ENCODE results near the gene ALAS1. TPM values are rescaled to one million over a fixed set of nuclear protein-coding genes. Genes with fewer than 3 reads are reported as not detected.

The ALAS1 gene
- total RNA-seq, 3 donors from 2014 or later, result 67.2 to 103 (median 94.6) TPM

DNA sequence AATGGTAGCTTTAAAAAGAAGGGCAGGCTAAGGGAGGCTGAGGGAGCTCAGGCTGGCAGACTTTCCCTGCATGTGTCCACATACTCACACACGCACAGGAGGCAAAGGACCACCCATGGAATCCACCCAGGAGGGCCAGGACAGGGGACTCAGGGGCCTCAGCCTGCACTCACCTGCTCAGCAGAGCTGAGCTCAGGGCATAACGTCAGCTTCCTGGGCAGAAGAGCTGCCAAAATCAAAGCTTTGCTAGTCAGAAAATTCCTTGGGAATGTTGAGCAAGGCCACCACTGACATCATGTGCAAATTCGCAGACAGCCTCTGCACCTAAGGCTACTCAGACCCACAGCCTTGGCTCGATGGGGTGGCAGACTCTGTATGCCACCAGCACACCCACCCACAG lies 16.4 kb upstream of the ALAS1 start:
- TF ChIP-seq, protein P1, sequence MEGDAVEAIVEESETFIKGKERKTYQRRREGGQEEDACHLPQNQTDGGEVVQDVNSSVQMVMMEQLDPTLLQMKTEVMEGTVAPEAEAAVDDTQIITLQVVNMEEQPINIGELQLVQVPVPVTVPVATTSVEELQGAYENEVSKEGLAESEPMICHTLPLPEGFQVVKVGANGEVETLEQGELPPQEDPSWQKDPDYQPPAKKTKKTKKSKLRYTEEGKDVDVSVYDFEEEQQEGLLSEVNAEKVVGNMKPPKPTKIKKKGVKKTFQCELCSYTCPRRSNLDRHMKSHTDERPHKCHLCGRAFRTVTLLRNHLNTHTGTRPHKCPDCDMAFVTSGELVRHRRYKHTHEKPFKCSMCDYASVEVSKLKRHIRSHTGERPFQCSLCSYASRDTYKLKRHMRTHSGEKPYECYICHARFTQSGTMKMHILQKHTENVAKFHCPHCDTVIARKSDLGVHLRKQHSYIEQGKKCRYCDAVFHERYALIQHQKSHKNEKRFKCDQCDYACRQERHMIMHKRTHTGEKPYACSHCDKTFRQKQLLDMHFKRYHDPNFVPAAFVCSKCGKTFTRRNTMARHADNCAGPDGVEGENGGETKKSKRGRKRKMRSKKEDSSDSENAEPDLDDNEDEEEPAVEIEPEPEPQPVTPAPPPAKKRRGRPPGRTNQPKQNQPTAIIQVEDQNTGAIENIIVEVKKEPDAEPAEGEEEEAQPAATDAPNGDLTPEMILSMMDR (IDR thresholded peaks at IDR 0.05), result no peak
- Histone ChIP-seq H3K4me3 (no peak overlapping the region), H3K36me3 (ENCODE audit: low read depth) (no peaks in the 10 kb centered on the region), H3K4me1 (ENCODE audit: low read depth) (no peaks in the 10 kb centered on the region), H3K9me3 (no peaks in the 10 kb centered on the region)
- DNase-seq (no peak), ATAC-seq (no peak)
- intact Hi-C loops (cut with DNase I, micrococcal nuclease), result no loop called here

DNA sequence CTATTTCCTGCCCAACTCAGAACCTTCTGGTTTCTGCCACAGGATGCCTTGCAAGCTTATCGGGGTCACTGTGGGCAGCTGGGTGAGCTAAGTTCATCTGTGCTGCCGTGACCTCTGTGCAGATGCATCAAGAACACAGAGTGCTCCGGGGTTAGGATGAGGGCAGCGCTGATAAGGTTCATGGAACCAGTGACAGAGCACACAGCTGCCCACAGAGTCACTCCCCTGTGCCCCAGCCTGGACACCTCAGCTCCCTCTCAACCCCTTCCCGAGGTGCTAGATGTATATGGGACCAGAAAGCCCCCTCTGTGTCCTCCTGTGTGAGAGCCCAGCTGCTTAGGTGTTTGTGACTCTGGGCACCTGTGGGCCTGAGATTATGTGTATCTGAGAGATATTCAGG lies 15.8 kb upstream of the ALAS1 start:
- H3K4me3 ChIP-seq, result no peak overlapping the region
- ATAC-seq (peak; percentile 54), DNase-seq (no peak)
- no peaks in the 10 kb centered on the region for H3K4me1 ChIP-seq (ENCODE audit: low read depth)
- intact Hi-C loops (cut with DNase I, micrococcal nuclease), result no loop called here
- H3K36me3 ChIP-seq (ENCODE audit: low read depth), result no peaks in the 10 kb centered on the region
- TF ChIP-seq, protein P1 (IDR thresholded peaks at IDR 0.05), result no peak
- no peaks in the 10 kb centered on the region for H3K9me3 ChIP-seq

DNA sequence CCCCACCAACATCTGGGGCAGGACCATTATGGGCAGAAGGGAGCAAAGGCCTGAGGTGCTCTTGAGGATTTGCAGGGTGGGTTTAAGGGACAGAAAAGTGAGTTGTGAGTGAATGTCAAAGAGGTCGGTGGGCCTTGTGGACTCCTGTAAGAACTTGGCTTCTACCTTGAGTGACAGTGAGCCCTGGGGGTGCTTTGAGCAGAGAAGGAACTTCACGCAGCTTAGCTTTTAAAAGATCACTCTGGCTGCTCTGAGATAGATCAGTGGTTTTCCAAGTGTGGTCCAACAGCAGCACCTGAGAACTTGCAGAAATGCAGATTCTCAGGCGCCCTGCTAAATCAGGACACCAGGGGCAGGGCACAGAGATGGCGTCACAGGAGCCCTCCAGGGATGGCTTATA lies 15.3 kb upstream of the ALAS1 start:
- Histone ChIP-seq H3K9me3 (no peaks in the 10 kb centered on the region), H3K36me3 (ENCODE audit: low read depth) (no peaks in the 10 kb centered on the region), H3K4me3 (no peak overlapping the region), H3K4me1 (ENCODE audit: low read depth) (no peaks in the 10 kb centered on the region)
- TF ChIP-seq, protein P1 (IDR thresholded peaks at IDR 0.05), result no peak
- ATAC-seq (no peak), DNase-seq (no peak)
- intact Hi-C loops (cut with DNase I, micrococcal nuclease), result no loop called here

DNA sequence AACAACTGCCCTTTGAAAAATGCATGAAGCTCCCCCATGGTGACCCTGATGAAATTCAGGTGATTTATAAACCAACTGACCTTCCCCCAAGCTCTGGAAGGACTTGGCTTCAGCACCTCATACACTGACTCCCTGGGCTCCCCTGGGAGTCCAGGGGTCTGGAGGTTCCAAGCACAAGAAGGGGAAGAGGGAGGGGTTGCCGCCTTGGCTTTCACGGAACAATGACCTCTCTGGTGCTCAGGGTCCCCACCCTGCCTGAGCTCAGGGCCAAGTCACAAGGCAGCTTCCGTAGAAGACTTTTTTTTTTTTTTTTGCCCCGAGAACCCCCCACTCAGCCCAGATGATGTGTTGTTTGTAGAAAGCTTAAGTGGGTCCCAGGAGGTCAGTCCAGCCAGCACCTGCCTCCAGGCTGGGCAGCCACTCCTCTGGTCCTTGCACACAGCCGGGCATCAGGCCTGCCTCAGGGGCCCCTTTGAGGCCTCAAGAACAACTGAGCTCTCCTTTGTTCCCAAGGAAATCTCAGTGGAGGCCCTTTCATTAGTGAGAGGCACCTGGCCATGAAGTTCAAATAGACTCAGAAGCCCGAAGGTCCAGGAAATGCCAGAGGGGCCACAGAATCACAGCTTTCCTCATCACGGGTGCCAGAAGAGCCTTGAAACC lies 14.0 kb upstream of the ALAS1 start:
- DNase-seq, result no peak
- TF ChIP-seq, protein P1 (IDR thresholded peaks at IDR 0.05), result no peak

DNA sequence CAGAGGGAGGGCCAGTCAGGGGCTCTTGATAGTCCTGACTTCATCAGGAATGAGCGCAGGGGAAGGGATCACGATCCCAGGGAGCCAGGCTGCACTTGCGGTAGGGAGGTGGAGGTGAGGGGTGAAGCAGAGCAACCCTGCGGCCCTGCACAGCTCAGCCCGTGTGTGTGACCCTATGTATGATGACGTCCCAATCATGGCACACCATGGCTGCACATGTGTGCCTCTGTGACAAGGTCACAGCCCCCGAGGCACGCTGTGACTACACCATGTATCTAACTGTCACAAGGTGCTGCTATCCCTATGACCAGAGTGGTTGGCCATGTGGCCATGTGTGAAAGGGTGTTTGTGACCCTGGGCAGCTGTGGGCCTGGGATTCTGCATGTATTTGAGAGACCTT lies 13.3 kb upstream of the ALAS1 start:
- DNase-seq (no peak), ATAC-seq (no peak)
- TF ChIP-seq, protein P1 (IDR thresholded peaks at IDR 0.05), result no peak
- H3K4me1 ChIP-seq (ENCODE audit: low read depth), result no peaks in the 10 kb centered on the region
- intact Hi-C loops (cut with DNase I, micrococcal nuclease), result no loop called here
- no peaks in the 10 kb centered on the region for H3K9me3 ChIP-seq
- H3K36me3 ChIP-seq (ENCODE audit: low read depth), result no peaks in the 10 kb centered on the region
- no peak overlapping the region for H3K4me3 ChIP-seq

More for the DNA sequence above, 14.0 kb upstream of the ALAS1 start:
- intact Hi-C loops (cut with DNase I, micrococcal nuclease), result no loop called here
- Histone ChIP-seq H3K4me3 (no peak overlapping the region), H3K9me3 (no peaks in the 10 kb centered on the region), H3K36me3 (ENCODE audit: low read depth) (no peaks in the 10 kb centered on the region), H3K4me1 (ENCODE audit: low read depth) (no peaks in the 10 kb centered on the region)
- no peak for ATAC-seq

DNA sequence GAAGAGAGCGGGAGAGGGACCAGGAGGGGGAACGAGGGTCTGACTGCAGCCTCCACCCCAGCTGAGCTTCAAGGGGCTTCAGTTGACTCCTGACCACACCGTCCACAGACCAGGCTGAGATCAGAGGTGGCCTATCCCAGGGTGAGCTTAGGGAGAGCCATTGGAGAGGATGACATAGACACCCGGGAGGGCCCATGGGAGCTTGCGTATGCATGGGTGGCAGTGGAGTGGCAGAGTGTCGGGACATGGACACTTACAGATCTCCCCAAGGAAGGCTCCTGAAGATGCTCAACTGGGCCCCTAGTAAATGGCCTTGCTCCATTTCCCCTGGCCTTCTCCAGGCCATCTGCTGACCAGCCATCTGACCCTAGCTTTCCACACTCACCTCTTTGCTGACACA lies 12.6 kb upstream of the ALAS1 start:
- TF ChIP-seq, protein P1 (IDR thresholded peaks at IDR 0.05), result no peak
- ATAC-seq, result no peak
- DNase-seq, result no peak
- Histone ChIP-seq H3K9me3 (no peaks in the 10 kb centered on the region), H3K4me1 (ENCODE audit: low read depth) (no peaks in the 10 kb centered on the region), H3K4me3 (no peak overlapping the region), H3K36me3 (ENCODE audit: low read depth) (no peaks in the 10 kb centered on the region)
- intact Hi-C loops (cut with DNase I, micrococcal nuclease), result no loop called here

All from mucosa of descending colon (tissue), 3 donors.